ENCODE measurements around the gene KIAA0040.
"Not testable (repeated sequence)": the region's sequence is repeated elsewhere in the genome, so short reads cannot be mapped to it uniquely, and the experiment has no call there.

KIAA0040 gene

GRCh38 chr1:175137369-175137768 is 55.2 kb downstream of the KIAA0040 start:
- no peak for DNase-seq (ENCODE audit: low read depth)

- no peak for DNase-seq (ENCODE audit: low read depth)
Observed at GRCh38 chr1:175136246-175136645, 56.3 kb downstream of the KIAA0040 start.

DNA sequence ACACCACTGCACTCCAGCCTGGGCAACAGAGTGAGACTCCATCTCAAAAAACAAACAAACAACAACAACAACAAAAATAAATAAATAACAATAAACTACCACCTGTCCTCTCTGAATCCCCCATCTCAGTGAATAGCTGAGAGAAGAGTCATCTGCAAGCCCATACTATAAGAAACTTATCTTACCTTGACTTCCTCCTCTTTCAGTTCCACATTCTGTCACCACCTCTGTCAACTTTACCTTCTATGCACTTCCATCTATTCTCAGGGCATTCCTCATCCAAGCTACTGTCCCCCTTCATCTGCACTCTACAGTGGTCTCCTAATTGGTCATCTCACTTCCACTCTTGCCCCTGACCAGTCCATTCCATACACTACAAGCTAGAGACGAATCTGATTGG is 58.1 kb downstream of the KIAA0040 start:
- DNase-seq (ENCODE audit: low read depth), result no peak

DNA sequence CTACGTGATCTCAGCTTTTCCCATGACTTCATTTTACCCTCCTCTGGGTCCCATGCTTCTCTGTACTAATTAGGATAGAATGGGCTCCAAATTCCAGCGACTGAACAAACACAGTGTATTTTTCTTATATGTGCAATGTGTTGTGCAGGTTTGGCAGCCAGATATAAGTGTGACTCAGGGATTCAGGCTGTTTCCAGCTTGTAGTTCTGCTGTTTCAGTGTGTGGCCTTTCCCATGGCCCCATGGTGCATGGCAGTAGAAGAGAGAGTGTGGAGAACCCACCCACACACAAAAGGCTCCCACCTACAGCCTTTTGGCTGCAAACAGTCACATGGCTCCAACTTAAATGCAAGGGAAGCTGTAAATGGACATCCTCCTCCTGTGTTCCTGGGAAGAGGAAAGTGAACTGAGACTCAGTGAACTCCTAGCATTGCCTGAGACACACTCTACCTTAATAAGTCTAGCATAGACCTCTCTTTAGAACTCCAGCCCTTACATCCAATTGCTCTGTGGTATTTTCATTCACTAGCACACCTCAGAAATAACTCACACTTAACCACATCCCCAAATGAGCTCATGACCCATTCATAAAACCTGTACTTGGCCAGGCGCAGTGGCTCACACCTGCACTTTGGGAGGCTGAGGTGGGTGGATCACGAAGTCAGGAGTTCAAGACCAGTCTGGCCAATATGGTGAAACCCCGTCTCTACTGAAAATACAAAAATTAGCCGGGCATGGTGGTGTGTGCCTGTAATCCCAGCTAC is 58.7 kb downstream of the KIAA0040 start:
- DNase-seq (ENCODE audit: low read depth), result no peak

- no peak for DNase-seq (ENCODE audit: low read depth)
Observed at GRCh38 chr1:175132436-175132835, 60.1 kb downstream of the KIAA0040 start.

DNA sequence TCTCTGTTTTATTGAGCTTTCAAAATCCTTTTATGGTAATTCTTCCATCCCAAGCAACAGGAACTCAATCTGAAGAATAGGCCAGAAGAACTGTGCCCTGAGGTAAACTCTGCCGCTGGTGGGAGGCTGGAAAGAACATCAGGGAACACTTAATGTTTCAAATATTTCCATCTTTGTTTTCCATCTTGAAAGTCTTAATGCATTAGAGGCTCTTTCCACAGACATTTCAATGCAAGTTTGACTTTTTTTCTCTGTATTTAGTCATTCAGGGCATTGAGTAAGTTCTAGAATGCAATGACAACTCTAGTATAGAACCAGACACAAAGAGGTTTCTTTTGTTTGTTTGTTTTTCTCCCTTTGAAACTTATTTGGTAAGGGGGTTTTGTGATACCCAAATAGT is 61.5 kb downstream of the KIAA0040 start:
- DNase-seq (ENCODE audit: low read depth), result no peak

DNA sequence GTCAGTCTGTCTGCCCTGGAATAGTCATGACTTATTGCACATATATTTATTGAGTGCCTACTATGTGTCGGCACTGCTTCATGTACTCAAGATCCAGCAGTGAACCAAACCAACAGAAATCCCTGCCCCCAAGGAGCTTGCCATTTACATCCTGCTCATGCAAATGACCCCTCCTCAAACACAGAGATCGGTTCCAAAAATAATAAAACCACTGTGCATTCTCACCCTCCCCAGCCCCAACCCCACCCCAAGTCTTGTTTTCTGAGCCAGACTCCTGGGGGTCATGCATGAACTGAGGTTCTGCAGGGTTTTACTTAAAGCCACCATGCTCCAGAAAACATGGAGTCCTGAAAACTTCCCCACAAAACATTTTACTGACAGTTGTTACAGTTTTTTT is 61.9 kb downstream of the KIAA0040 start:
- DNase-seq (ENCODE audit: low read depth), result no peak

- DNase-seq (ENCODE audit: low read depth), result no peak
Observed at GRCh38 chr1:175129997-175130648, 62.5 kb downstream of the KIAA0040 start.

- no peak for DNase-seq (ENCODE audit: low read depth)
Observed at GRCh38 chr1:175129644-175129996, 63.0 kb downstream of the KIAA0040 start.

- DNase-seq (ENCODE audit: low read depth), result no peak
Observed at GRCh38 chr1:175129182-175129581, 63.4 kb downstream of the KIAA0040 start.

DNA sequence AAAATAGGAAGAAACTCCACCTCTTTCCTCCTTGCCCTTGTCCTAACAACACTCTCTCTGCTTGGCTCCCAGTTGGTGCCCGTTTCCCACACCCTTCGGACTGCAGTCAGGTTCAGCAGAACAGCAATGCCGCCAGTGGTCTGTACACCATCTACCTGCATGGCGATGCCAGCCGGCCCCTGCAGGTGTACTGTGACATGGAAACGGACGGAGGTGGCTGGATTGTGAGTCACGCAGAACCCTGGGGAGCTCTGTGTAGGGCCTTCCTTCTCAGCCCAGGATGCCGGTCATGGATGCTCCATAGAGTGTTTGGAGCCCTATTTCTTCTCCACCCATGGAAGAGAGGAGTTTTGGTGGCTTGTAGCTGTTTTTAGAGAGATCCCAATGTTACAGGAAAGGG is 64.1 kb downstream of the KIAA0040 start:
- no peak for DNase-seq (ENCODE audit: low read depth)

DNA sequence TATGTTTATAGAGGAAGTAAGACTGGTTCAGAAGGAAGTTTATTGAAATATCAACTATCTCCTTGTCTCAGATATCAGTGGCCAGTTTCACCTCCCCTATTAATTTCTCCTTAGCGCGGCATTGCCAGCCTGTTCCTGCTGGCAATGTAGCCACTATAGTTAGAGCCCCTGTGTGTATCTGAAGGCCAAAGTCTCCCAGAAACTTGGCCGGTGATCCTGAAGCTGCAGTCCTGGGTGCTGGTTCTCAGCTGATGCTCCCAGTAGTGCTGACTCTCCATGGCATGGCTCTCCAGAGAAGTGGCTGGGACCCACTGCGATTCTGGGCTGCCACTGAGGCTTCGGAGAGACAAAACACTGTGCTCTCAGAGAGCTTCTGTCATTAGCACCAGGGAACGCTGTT is 65.0 kb downstream of the KIAA0040 start:
- no peak for DNase-seq (ENCODE audit: low read depth)

- no peak for DNase-seq (ENCODE audit: low read depth)
Observed at GRCh38 chr1:175126347-175126746, 66.2 kb downstream of the KIAA0040 start.

GRCh38 chr1:175124861-175125260 is 67.7 kb downstream of the KIAA0040 start:
- no peak for DNase-seq (ENCODE audit: low read depth)

DNA sequence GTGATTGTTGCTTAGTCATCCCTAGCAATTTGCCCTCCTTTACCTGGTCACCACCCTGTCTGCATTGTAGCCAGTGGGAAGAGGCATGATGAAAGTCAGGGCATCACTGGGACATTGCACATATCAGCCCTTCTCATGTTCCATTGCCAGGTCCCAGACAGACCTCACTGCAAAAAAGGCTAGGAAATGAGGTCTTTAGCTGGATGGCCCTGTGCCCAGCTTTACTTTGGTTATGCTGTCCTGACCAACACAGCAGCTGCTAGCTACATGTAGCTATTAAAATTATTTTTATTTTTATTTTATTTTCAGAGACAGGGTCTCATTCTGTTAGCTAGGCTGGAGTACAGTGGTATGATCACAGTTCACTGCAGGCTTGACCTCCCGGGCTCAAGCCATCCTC is 72.1 kb downstream of the KIAA0040 start:
- no peak for DNase-seq (ENCODE audit: low read depth)

DNA sequence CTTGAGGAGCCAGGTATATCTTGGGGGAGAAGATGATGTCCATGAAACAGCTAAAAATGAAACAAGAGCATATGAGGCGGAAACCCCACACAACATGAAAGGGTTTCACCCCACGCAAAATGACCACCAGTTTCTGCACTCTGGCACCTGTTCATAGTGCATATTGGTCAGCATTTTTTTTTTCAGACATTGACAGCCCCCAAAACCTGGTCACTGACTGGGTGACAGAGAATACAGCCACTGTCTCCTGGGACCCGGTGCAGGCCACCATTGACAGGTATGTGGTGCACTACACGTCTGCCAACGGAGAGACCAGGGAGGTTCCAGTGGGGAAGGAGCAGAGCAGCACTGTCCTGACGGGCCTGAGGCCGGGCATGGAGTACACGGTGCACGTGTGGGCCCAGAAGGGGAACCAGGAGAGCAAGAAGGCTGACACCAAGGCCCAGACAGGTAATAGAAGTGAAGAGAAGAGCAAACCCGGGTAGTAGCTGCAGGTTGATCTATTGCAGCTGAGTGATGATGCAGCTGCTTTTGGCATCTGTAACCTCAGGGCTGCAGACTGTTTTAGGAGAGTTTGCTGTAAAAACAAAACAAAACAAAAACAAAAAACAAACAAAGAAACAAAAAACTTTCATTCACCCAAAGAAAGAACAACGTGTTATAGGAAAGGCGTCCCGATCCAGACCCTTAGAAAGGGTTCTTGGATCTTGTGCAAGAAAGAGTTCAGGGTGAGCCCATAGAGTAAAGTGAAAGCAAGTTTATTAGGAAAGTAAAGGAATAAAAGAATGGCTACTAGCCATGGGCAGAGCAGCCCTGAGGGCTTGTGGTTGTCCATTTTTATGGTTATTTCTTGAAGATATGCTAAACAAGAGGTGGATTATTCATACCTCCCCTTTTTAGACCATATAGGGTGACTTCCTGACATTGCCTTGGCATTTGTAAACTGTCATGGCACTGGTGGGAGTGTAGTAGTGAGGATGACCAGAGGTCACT is 73.9 kb downstream of the KIAA0040 start:
- no peak for DNase-seq (ENCODE audit: low read depth)

- no peak for DNase-seq (ENCODE audit: low read depth)
Observed at GRCh38 chr1:175116903-175117302, 75.7 kb downstream of the KIAA0040 start.

GRCh38 chr1:175116210-175116798 is 76.3 kb downstream of the KIAA0040 start:
- DNase-seq (ENCODE audit: low read depth), result no peak

DNA sequence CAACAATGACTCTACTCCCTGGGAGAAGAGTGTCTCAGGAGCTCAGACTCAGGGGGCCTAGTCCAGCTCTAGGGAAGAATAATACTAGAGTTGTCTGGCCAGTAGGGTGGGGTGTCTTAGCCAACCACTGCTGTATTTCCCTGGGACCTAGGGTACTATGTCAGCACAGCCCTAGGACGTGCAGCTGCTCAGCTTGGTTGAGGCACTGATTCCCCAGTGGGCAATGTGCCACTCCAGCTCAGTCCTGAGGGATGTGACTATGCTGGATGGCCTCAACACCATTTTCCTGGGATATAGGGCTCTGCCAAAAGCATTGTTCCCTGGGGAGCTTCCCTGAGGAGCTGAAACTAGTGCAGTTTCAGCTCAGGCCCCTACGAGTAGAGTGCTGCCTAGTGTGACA is 77.6 kb downstream of the KIAA0040 start:
- no peak for DNase-seq (ENCODE audit: low read depth)

GRCh38 chr1:175108331-175108820 is 84.2 kb downstream of the KIAA0040 start:
- not testable (repeated sequence) for DNase-seq (ENCODE audit: low read depth)
